GM12872 (cell line): ENCODE data around the gene EXOC4.

Source experiments
- CTCF ChIP-seq: IDR thresholded peaks from 3 replicates; pipeline ENCODE4 v1.5.1; 2011; ENCODE audit warnings: low read depth, mild to moderate bottlenecking, low read length, moderate library complexity; ENCODE audit not compliant: insufficient read depth

Gene EXOC4

GRCh38 chr7:133348250-133348649 is 95.4 kb downstream of the EXOC4 start:
- TF ChIP-seq CTCF: no peak

- TF ChIP-seq CTCF: no peak
These were observed 96.2 kb downstream of the EXOC4 start for GRCh38 chr7:133349101-133349500.

- TF ChIP-seq CTCF: no peak
These were observed 99.6 kb downstream of the EXOC4 start for GRCh38 chr7:133352430-133352829.

GRCh38 chr7:133353775-133354174 is 100.9 kb downstream of the EXOC4 start:
- TF ChIP-seq CTCF: no peak

GRCh38 chr7:133354546-133355324 is 101.9 kb downstream of the EXOC4 start:
- no peak for TF ChIP-seq CTCF

- TF ChIP-seq CTCF: no peak
These were observed 102.4 kb downstream of the EXOC4 start for GRCh38 chr7:133355325-133355708.

GRCh38 chr7:133355822-133356221 is 102.9 kb downstream of the EXOC4 start:
- TF ChIP-seq CTCF: no peak
